ENCODE data around the gene PLEKHG5.

- TF ChIP-seq CTCF (IDR thresholded peaks at IDR 0.05) = no peak
- TF ChIP-seq EZH2 (IDR thresholded peaks at IDR 0.05; ENCODE audit: borderline replicate concordance, insufficient read depth, low read depth, low read length, poor library complexity, severe bottlenecking) = no peak
Measured at GRCh38 chr1:6435547-6435946, 55.9 kb downstream of the PLEKHG5 start.

All from B cell (primary cell).